HuH-7 (cell line): ENCODE results near the gene ANTXR1.
"Not testable (repeated sequence)": the region's sequence is repeated elsewhere in the genome, so short reads cannot be mapped to it uniquely, and the experiment has no call there.

ENCODE experiments used
- DNase-seq: peaks from one replicate; pipeline ENCODE4 v3.0.0; 2011; ENCODE audit warnings: low spot score

Gene ANTXR1

DNA sequence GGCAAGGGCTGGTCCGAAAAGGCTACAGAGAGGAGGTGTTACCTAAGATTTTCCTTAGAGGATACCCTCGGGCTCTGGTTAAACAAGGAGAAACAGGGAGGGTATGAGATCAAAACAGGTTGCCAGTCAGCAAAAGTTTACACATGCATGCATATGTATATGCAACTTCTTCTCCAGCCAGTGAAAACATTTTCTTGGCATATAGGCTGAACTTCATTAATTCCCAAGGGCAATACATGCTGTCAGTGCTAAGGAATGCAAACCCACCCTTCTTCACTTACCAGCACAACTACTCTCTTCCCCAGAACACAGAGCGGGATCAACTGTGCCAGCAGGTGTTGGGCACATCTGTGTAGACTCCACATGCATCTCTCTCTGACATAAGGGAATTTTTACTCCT, 198.1 kb downstream of the ANTXR1 start:
- DNase-seq, result no peak

DNA sequence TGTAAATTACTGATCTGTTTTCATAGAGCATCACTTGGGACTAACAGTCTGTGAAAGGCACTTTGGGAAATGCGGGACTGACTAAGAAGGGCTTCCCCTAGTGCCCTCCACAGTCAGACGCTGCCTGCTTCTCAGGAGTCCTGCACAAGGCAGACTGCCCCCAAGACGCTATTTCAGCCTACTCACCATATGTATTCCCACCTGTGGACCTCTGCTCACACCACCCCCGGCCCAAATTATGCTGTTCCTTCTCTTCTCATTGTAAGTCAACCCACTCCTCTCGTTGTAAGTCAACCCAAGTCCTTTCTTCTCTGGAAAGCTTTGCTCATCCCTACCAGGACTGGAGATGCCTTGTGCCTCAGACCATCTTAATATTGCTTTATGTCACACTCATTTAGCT, 198.7 kb downstream of the ANTXR1 start:
- DNase-seq, result no peak

DNA sequence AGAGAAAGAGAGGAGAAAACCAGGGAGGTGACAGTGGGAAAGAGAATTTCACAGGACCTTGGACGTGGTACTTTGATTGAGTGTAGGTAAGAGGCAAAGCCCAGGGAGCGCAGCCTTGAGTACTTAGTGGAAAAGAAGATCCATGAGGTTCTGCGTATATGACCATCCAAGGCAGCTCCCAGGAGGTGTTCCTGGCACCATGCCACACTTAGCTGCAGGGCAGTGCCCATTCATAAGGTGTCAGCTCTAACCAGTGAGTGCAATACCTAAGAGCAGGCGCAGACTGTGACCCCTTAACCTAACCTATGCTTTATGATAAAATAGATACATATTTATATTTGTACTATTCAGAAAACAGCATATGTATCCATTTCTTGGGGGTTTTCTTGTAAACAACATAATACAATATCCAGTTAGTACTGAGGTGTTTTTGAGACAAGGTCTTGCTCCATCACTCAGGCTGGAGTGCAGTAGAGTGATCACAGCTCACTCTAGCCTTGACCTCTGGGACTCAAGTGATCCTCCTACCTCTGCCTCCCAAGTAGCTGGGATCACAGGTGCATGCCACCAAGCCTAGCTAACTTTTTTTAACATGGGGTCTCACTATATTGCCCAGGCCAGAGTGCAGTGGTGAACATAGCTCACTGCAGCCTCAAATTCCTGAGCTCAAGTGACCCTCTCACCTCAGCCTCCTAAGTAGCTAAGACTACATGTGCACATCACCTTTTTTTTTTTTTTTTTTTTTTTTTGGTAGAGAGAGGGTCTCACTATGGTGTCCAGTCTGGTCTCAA, 199.5 kb downstream of the ANTXR1 start:
- DNase-seq, result no peak

DNA sequence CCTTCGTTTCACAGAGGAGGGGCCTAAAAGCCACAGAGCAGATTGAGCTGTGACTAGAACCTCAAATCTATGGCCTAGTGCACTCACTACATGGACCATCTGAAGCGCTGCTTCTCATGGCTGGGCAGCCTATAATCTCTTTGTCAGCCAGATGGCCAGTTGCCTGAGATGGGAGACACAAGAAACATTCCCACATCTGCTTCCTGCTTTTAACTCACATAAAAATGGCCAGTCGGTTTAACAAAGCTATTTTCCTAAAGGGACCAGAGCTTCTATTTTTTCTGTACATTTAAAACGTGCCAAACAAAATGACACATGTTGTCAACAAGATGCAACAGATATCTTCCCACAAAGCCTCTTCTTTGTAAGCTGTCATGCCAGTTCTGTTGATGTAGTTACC, 200.2 kb downstream of the ANTXR1 start:
- no peak for DNase-seq

DNA sequence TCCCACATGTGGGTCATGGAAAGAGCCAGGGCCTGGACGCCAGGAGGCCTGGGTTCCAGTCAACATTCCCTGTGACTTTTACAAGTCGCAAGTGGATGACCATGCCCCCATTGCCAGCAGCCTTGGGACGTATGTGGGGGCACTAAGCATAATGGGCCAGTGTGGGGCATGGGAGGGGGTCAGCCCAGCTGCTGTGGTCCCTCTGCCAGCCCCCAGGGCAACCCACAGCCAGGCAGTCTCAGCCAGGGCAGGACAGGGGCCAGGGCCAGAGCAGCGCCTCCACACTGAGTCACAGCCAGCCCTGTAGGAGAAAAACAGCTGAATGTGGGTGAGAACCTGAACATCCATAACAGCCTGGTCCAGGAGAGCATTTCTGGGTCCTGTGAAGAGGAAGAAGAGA, 200.8 kb downstream of the ANTXR1 start:
- no peak for DNase-seq

DNA sequence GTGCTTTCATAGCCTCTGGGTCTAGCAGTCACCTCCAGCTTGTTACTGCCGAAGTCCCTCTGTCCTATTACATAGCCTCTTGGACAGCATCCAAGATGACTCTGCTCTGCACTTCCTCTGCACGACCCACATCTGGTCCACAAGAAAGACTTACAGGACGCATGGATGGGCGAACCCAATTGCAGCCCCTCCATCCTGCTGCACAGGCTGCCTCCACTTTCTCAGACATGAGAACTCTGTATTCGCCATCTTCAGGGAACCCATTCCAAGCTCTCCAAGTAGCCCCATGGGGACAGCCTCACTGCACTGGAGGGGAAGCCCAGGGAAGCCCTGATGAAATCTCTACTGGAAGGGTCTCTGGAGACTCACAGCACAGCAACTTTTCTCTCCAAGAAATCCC, 201.9 kb downstream of the ANTXR1 start:
- no peak for DNase-seq

DNA sequence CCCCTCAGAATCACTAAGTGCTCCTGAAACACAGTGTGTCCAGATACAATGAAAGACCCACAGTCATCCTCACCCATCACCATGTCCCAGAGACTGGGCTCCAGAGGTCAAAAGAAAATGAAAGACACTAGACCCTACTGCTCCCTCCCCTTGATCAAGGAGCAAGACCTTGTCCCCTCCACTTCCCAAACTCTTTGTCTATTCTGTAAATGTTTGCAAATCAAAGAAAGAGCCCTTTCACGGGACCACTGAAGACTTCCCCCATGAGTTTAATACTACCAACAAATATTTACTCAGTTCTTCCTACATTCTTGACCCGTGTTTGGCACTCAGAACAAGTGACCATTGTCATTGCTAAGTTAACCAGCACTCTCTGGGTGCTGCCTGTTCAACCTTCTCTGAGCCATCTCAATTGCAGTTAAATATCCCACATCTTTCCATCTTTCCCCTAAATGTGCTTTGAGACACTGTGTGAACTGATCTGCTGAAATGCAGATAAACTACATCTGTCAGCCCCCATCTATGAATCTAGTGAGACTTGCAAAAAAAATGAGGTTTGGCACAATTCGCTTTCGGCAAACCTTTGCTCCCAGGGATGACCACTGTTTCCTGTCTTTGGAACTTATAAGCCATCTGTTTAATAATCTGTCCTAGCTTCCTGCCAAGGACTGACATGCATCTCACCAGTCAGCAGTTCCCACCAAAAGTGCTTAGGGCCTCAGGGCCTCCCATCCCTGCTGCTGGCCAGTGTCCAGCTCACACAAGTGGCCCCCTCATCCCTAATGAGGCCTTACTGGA, 203.8 kb downstream of the ANTXR1 start:
- no peak for DNase-seq

DNA sequence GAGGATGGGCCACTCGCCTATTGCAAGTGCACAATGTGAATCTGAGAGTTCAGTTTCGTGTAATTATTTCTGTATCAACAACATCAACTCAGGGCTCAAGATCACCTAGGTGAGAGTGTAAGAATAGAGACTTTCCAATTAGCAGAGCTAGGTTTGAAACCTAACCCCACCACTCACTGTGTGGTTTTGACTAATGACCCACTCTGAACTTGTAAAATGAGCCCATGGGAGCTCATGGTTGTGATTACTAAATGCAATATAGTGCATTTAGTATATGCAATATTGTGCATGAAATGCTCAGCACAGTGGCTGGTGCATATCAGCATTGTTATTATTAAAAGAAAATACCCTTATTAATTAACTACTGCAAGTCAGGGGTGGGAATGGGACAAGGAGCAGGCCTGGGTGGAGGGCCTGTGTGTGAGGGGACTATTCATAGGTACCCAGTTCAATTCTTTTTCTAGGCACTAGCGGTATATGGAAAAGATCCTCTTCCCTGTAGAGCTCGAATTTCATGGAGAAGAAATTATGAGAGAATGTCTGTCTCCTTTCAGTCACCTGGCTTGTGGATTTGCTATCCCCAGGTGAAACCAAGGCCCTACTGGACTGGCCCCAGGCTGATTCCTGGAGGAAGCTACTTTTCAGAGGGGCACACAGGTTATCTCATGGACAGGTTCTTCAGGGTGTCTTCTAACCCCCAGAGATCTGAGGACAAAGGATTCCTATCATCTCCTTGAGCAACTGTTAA, 204.5 kb downstream of the ANTXR1 start:
- DNase-seq, result no peak

DNA sequence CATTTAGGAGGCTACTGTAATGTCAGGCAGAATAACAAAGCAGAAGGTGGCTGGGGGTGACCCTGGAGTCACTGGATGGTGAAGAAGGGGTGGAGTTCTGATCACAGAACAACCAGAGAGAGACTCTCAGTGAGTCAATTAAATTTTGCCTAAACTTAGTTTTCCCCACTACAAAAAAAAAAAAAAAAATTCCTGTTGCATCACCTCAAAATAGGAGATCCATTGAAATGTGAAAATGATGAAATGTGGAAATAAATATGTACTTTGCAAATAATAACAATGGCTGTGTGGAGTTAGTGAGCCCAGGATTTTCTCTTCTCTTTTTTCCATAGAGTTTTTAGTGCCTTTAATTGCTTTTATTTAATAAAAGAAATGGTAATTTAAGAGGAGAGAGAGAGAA, 208.5 kb downstream of the ANTXR1 start:
- no peak for DNase-seq

DNA sequence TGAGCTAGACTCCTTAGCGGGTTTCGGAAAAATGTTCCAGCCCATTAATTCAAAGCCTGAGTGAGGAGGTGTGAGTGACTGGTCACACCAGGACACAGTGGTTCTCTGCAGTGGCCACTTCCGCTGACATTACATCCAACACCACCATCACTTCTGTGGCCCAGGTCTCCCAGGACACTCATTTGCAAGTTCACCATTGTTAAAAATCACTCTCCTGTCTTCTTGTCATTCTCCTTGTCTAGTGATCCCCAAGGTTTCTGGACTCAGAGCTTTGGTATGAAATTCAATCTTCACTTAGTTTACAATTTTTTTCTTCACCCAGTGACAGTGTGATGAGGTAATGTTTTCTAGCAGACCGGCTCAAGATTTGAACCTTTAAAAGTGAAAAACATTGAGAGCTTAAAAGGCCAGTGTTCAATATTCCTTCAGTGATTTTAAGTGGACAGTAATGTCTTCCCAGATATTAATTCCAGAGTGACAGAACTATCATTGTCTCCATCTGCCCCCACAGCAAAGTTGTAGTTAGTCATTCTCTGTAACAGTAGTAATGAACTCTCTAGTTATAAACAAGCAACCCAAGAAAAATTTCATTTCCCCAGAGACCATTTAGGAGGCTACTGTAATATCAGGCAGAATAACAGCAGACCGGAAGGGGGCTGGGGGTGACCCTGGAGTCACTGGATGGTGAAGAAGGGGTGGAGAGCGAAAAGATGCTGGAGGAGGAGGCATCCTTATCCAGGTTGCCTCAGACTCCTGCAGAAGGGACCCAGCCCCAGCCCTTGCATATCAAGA, 209.2 kb downstream of the ANTXR1 start:
- no peak for DNase-seq

DNA sequence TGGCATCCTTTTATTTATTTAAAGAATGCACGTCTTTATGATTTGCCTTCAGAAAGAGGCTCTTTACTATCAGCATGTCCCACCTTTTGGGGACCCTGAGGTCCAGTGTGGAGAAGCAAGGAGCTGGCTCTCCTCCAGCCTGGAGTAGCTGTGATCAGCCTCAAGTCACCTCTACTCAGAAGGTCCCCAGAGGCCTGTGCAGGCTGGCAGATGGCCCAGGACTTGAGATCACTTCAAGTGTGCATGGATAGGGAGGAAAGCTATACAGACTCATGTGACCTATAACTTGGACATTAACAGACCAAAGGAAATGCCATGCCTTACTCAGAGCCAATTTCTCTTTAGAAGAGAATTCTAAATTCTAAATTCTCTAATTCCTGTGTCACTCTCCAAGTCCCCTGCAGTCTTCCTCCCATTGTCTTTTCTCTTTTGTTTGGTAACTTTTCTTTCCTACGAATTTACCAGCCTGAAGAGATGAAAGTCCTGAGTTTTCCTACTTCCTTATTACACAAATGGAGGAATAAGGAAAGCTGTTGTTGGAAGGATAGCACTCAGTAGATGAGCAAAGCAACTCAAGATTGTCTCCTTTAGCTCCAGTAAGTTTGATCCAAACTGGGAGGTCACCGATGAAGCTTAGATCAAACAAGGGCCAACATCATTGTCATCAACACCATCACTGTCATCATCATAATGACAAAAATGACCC, 210.1 kb downstream of the ANTXR1 start:
- DNase-seq, result no peak

DNA sequence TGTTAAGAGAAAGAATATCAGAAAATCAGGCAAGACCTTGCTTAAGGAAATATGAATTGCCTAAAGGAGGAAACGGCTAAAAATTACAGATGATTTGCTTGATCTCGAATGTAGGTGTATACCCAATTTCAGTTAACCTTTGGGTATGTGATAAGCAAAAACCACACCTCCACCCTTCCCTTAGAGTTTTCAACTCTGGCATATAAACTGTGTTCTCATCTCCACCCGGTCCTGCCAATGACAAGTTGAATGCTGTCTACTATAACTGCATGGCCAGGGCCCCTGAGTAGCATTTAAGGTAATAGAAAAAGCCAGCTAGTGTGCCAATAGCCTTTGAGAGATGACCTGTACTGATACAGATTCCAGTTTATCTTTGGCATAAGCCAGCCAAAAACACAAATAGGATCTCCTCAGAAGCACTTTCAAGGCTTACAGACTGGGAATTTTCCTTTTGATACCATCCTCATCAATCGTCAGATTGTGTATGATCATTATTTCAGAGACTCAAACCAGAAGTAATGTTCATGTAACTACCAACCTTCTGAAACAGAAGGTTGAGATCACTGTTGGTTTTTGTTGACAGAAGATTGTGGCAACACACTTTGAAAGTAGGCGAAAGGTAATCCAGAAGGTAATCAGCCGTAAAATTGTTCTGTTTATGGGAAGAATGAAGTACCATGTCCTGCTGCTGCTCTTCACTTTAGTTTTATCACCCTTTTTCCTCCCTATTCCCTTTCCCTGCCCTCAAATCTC, 211.0 kb downstream of the ANTXR1 start:
- DNase-seq, result peak; percentile 40

DNA sequence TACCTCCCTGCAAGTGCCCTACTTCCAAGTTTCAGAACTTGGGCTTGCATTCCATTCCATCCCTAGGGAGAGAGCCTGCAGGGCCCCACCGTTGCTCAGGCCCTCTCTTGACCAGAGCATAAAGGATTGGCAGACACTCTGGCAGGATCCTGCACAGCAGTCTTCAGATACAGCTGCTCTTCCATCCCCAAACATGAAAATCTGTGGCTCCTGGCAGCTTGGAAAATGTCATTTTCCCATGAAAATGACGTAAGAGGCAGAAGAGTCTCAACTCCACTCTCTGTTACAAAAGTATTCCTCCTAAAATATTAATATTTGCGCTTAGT, 211.5 kb downstream of the ANTXR1 start:
- DNase-seq, result peak; percentile 39

DNA sequence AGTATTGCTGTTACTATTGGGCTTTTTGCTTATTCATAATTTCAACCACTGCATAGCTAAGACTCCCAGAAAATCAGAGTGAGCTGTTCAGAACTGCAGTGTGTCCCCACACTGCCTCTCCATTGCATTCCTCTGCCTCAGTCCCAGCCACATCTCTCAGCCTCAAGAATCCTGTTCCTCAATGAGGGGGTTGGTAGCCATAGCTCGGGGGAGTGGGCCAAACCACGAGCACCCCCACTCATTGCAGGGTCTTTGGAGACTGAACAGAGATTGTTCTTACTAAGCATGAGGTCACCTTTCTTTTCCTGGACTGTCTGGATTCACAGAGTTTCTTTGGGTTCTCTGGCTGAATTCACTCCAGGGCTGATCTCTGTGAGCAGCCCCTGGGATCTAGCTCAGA, 213.0 kb downstream of the ANTXR1 start:
- DNase-seq, result no peak

DNA sequence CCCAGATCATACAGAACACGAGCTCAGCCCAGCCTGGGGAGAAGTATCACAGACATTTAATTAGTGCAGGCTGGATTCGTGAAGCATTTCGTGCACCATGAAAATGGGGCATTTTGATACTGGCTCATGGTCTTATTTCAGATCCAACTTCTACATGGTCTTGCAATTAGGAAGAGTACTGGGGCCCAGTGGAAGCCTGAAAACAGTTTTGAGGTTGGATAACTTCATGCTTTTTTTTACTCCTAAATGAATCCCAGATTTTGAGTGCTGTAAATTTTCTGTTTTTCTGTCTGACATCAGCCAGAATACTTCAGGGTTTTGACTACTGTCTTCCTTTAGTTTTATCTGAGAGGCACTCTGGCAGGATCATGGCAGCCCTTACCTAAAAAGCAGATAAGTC, 213.9 kb downstream of the ANTXR1 start:
- DNase-seq, result no peak

DNA sequence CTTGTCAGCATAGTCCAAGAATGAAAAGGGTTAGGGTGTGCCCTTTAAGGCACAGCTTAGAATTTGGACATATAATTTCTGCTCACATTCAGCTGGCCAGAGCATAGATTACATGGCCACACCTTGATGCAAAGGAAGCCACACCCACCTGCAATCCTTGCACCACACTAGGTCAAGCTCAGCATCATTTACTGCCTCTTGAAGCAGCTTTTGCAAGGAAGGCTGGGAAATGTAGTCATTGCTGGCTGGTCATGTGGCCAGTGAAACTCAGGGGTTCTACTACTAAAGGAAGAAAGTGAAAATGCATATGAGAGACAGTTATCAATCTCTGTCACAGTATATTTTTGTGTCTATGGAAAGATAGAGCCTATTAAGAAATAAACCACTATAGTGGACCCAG, 214.7 kb downstream of the ANTXR1 start:
- DNase-seq, result no peak

DNA sequence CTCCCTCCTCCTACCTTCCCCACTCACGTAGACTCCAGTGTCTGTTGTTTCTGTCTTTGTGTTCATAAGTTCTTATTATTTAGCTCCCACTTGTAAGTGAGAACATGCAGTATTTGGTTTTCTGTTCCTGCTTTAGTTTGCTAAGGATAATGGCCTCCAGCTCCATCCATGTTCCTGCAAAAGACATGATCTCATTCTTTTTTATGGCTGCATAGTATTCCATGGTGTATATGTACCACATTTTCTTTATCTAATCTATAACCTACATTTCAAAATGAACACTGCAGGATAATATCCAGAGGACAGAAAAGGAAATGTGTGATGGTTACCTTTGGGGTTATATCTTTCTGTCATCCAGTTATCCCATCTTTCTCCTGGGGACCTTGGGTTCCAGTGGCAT, 218.0 kb downstream of the ANTXR1 start:
- DNase-seq, result not testable (repeated sequence)

DNA sequence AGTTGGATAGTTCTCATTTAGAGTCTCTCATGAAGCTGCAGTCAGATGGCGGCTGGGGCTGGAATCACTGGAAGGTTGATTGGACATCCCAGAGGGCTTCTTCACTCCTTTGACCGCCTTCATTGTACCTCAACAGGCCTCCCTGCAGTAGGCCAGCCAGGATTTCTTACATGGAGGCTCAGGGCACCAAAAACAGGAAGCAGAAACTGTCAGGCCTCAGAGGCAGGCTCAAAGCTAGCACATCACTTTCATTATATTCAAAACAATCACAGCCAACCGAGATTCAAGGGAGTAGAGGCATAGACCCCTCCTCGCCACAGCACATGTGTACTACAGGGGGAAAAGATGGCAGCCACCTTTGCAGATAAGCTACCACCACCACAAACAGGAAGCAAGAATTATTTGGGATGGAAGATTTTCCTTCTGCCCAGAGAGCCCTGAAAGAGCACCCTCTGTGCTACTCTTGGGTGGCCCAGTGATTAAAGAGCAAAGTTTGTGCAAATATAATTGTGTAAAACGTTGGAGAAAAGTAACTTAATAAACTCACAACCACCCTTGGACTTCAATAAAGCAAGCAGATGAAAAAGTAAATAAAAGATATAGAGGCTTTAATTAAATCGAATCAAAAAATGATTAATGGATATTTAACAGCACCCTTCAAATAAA, 218.8 kb downstream of the ANTXR1 start:
- DNase-seq, result no peak

DNA sequence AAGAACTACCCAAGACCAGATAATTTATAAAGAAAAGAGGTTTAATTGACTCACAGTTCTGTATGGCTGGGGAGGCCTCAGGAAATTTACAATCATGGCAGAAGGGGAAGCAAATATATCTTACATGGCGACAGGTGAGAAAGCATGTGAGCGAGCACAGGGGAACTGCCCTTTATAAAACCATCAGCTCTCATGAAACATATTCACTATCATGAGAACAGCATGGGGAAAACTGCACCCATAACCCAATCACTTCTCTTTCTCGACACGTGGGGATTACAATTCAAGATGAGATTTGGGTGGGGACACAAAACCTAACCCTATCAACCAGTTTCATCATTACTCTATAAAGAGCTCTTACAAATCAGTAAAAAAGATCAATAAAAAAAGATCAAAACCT, 222.9 kb downstream of the ANTXR1 start:
- not testable (repeated sequence) for DNase-seq

DNA sequence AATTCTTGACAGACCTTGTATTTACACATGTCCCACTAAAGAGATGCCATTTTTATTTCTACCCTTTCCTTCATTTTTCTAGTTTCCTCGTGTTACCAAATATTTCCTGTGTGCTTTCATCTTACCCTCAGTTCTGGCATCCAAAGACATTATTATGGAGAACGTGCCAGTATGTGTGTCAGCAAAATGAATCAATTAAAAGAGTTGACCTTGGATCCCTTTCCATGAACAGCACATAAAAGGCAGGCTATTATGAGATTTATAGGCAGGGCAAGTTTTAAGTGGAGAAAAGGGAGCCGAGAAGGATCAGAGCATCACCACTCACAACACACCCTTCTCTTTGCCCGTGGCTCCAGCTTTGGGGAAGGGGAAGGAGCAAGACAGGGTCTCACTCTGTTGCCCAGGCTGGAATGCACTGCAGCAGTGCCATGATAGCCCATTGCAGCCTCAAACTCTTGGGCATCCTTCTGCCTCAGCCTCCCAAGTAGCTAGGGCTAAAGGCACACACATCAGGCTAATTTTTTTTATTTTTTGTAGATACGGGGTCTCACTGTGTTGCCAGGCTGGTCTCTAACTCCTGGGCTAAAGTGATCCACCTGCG, 224.2 kb downstream of the ANTXR1 start:
- DNase-seq, result no peak
